HUES6 (cell line): ENCODE data around the gene SLC12A7.

ENCODE experiments used
- H3K27ac ChIP-seq: 2 replicates; pipeline ENCODE4 v1.7.0; 2013; ENCODE audit warnings: low read depth, mild to moderate bottlenecking, low read length, inconsistent platforms
- H3K27me3 ChIP-seq: 2 replicates; pipeline ENCODE4 v1.6.1; 2013; ENCODE audit warnings: low read length; ENCODE audit not compliant: control insufficient read depth, insufficient read depth
- H3K36me3 ChIP-seq: 2 replicates; pipeline ENCODE4 v1.6.1; 2013; ENCODE audit warnings: low read length; ENCODE audit not compliant: control insufficient read depth, insufficient read depth
- H3K4me1 ChIP-seq: 2 replicates; pipeline ENCODE4 v1.6.1; 2013; ENCODE audit warnings: low read length; ENCODE audit not compliant: control insufficient read depth, insufficient read depth
- H3K4me3 ChIP-seq: 2 replicates; pipeline ENCODE4 v1.5.1; 2013; ENCODE audit warnings: low read depth, low read length
- H3K9ac ChIP-seq: one replicate; pipeline ENCODE4 v1.6.1; 2013; ENCODE audit warnings: mild to moderate bottlenecking, low read length
- H3K9me3 ChIP-seq: 2 replicates; pipeline ENCODE4 v1.6.1; 2013; ENCODE audit warnings: low read depth, low read length; ENCODE audit not compliant: control insufficient read depth, insufficient read depth

Gene SLC12A7

GRCh38 chr5:1091632-1092031, 20.2 kb downstream of the SLC12A7 start:
- H3K27ac ChIP-seq, result no peak overlapping the region
- peaks cover 40% of the 10 kb centered on the region for H3K36me3 ChIP-seq
- H3K9me3 ChIP-seq, result no peaks in the 10 kb centered on the region
- H3K9ac ChIP-seq, result no peak overlapping the region
- no peaks in the 10 kb centered on the region for H3K27me3 ChIP-seq
- no peak overlapping the region for H3K4me3 ChIP-seq
- H3K4me1 ChIP-seq, result peaks cover 14% of the 10 kb centered on the region

GRCh38 chr5:1090538-1090937, 21.3 kb downstream of the SLC12A7 start:
- H3K27me3 ChIP-seq, result no peaks in the 10 kb centered on the region
- peaks cover 14% of the 10 kb centered on the region for H3K4me1 ChIP-seq
- H3K36me3 ChIP-seq, result peaks cover 48% of the 10 kb centered on the region
- no peak overlapping the region for H3K4me3 ChIP-seq
- H3K9ac ChIP-seq, result no peak overlapping the region
- H3K9me3 ChIP-seq, result no peaks in the 10 kb centered on the region
- no peak overlapping the region for H3K27ac ChIP-seq

- no peak overlapping the region for H3K4me3 ChIP-seq
- no peak overlapping the region for H3K9ac ChIP-seq
- no peaks in the 10 kb centered on the region for H3K9me3 ChIP-seq
- H3K4me1 ChIP-seq, result peaks cover 6% of the 10 kb centered on the region; the same call in 1 of the 2 replicates
- no peak overlapping the region for H3K27ac ChIP-seq
- no peaks in the 10 kb centered on the region for H3K27me3 ChIP-seq
- peaks cover 51% of the 10 kb centered on the region for H3K36me3 ChIP-seq
These were observed 22.2 kb downstream of the SLC12A7 start for GRCh38 chr5:1089621-1090040.

- Histone ChIP-seq H3K36me3 (peaks cover 55% of the 10 kb centered on the region), H3K27me3 (no peaks in the 10 kb centered on the region), H3K4me1 (peaks cover 1% of the 10 kb centered on the region; the same call in 1 of the 2 replicates), H3K9ac (no peak overlapping the region), H3K27ac (no peak overlapping the region), H3K9me3 (no peaks in the 10 kb centered on the region), H3K4me3 (no peak overlapping the region)
These were observed 22.7 kb downstream of the SLC12A7 start for GRCh38 chr5:1089146-1089545.

GRCh38 chr5:1088726-1089125, 23.1 kb downstream of the SLC12A7 start:
- Histone ChIP-seq H3K27ac (no peak overlapping the region), H3K27me3 (no peaks in the 10 kb centered on the region), H3K9ac (no peak overlapping the region), H3K9me3 (no peaks in the 10 kb centered on the region), H3K4me3 (no peak overlapping the region), H3K4me1 (no peaks in the 10 kb centered on the region; the same call in 1 of the 2 replicates), H3K36me3 (peaks cover 58% of the 10 kb centered on the region)

- Histone ChIP-seq H3K36me3 (peaks cover 59% of the 10 kb centered on the region), H3K4me3 (no peak overlapping the region), H3K27ac (no peak overlapping the region)
These were observed 23.8 kb downstream of the SLC12A7 start for GRCh38 chr5:1088031-1088430.

GRCh38 chr5:1087428-1087827, 24.4 kb downstream of the SLC12A7 start:
- Histone ChIP-seq H3K4me1 (no peaks in the 10 kb centered on the region), H3K4me3 (no peak overlapping the region), H3K27me3 (no peaks in the 10 kb centered on the region), H3K9me3 (no peaks in the 10 kb centered on the region), H3K27ac (no peak overlapping the region), H3K36me3 (peaks cover 57% of the 10 kb centered on the region), H3K9ac (no peak overlapping the region)

More at GRCh38 chr5:1088031-1088430, 23.8 kb downstream of the SLC12A7 start:
- Histone ChIP-seq H3K4me1 (no peaks in the 10 kb centered on the region), H3K9me3 (no peaks in the 10 kb centered on the region), H3K9ac (no peak overlapping the region), H3K27me3 (no peaks in the 10 kb centered on the region)

GRCh38 chr5:1086871-1087270, 25.0 kb downstream of the SLC12A7 start:
- Histone ChIP-seq H3K9me3 (no peaks in the 10 kb centered on the region), H3K9ac (no peak overlapping the region), H3K27me3 (no peaks in the 10 kb centered on the region), H3K36me3 (peaks cover 54% of the 10 kb centered on the region), H3K27ac (no peak overlapping the region), H3K4me1 (no peaks in the 10 kb centered on the region), H3K4me3 (no peak overlapping the region)

- H3K9ac ChIP-seq, result no peak overlapping the region
- no peaks in the 10 kb centered on the region for H3K9me3 ChIP-seq
- H3K27me3 ChIP-seq, result no peaks in the 10 kb centered on the region
- H3K4me3 ChIP-seq, result no peak overlapping the region
- no peak overlapping the region for H3K27ac ChIP-seq
- H3K4me1 ChIP-seq, result no peaks in the 10 kb centered on the region
- peaks cover 54% of the 10 kb centered on the region for H3K36me3 ChIP-seq
These were observed 25.7 kb downstream of the SLC12A7 start for GRCh38 chr5:1086137-1086536.

- no peak overlapping the region for H3K4me3 ChIP-seq
- no peak overlapping the region for H3K9ac ChIP-seq
- H3K36me3 ChIP-seq, result peaks cover 56% of the 10 kb centered on the region
- H3K4me1 ChIP-seq, result no peaks in the 10 kb centered on the region
- H3K27me3 ChIP-seq, result no peaks in the 10 kb centered on the region
- H3K9me3 ChIP-seq, result no peaks in the 10 kb centered on the region
- H3K27ac ChIP-seq, result no peak overlapping the region
These were observed 26.5 kb downstream of the SLC12A7 start for GRCh38 chr5:1085391-1085790.

GRCh38 chr5:1083823-1084605, 27.8 kb downstream of the SLC12A7 start:
- no peak overlapping the region for H3K27ac ChIP-seq
- H3K27me3 ChIP-seq, result no peaks in the 10 kb centered on the region
- no peaks in the 10 kb centered on the region for H3K4me1 ChIP-seq
- no peak overlapping the region for H3K4me3 ChIP-seq
- H3K9ac ChIP-seq, result no peak overlapping the region
- H3K36me3 ChIP-seq, result peaks cover 65% of the 10 kb centered on the region
- no peaks in the 10 kb centered on the region for H3K9me3 ChIP-seq
